Upper lobe of left lung (tissue), 6 donors: Measurements from ENCODE around the gene PRICKLE1. TPM values are rescaled to one million over a fixed set of nuclear protein-coding genes. Genes with fewer than 3 reads are reported as not detected.

ENCODE experiments used
- ATAC-seq, 2 donors: fragments of 200-7000 bp; cut with Tn5 transposase; one replicate each; pipeline ENCODE4 v1.9.1; 2022; ENCODE audit warnings: mild to moderate bottlenecking in 2 of 2, moderate library complexity in 2 of 2; ENCODE audit not compliant: low FRiP score in 2 of 2
- DNase-seq, 2 donors: peaks; one replicate each; pipeline ENCODE4 v3.0.0-alpha.2; 2019 to 2020
- H3K27ac ChIP-seq, 4 donors: fragments of 200-600 bp; sonication (generic); one replicate each; pipeline ENCODE4 v1.5.1; 2016 to 2019
- H3K27me3 ChIP-seq, 4 donors: fragments of 200-600 bp; sonication (generic); one replicate each; pipeline ENCODE4 v1.5.1; 2017 to 2019
- H3K36me3 ChIP-seq, 4 donors: fragments of 200-600 bp; sonication (generic); one replicate each; pipeline ENCODE4 v1.5.1; 2016 to 2019
- H3K4me1 ChIP-seq, 4 donors: fragments of 200-600 bp; sonication (generic); one replicate each; pipeline ENCODE4 v1.5.1; 2018 to 2019
- H3K4me3 ChIP-seq, 4 donors: fragments of 200-600 bp; sonication (generic); one replicate each; pipeline ENCODE4 v1.5.1; 2017 to 2019; ENCODE audit warnings: mild to moderate bottlenecking in 2 of 4, moderate library complexity in 1 of 4
- H3K9me3 ChIP-seq, 4 donors: fragments of 200-600 bp; sonication (generic); one replicate each; pipeline ENCODE4 v1.5.1; 2018 to 2019
- EP300 ChIP-seq, 4 donors: sonication (generic); formaldehyde crosslinking; IDR thresholded peaks; one replicate each; pipeline ENCODE4 v1.5.1; 2017; ENCODE audit warnings: antibody characterized with exemption in 4 of 4, control low read depth in 2 of 4
- POLR2A ChIP-seq, 4 donors: fragments of 450-650 bp; IDR thresholded peaks; one replicate each; pipeline ENCODE4 v1.5.1; 2016 to 2017; ENCODE audit warnings: antibody characterized with exemption in 4 of 4, mild to moderate bottlenecking in 2 of 4
- POLR2AphosphoS5 ChIP-seq, 2 donors: sonication (generic); formaldehyde crosslinking; IDR thresholded peaks; one replicate each; pipeline ENCODE4 v1.5.1; 2017; ENCODE audit warnings: antibody characterized with exemption in 2 of 2
- WGBS, 2 donors: methylation state at CpG; one replicate each; pipeline ENCODE4 v1.1.5; 2017 to 2018; 5-methylcytosine and 5-hydroxymethylcytosine counted together
- total RNA-seq, 6 donors: library from RNA; depleted of rRNA in 4 of 6; stranded (reverse); fragments of >200 nt in 4 of 6; gene quantifications; one replicate each; pipeline versions ENCODE4 v1.1.0 to v1.2.1, GENCODE V29; 2016 to 2021
- TF ChIP-seq, protein P1 (sequence below), 6 experiments: fragments of 450-650 bp in 4 of 6; fragments of 200-600 bp in 2 of 6; sonication (generic) in 2 of 6; IDR thresholded peaks; one replicate each; pipeline ENCODE4 v1.5.1; 2016 to 2019; ENCODE audit warnings: antibody characterized with exemption in 6 of 6
- donor health status: DM: no; HTN: no; CAD: no; lungs with moderate emphysema.
- donor health status: DM: no; HTN: yes; CAD: no; lungs with severe emphysema.

Gene PRICKLE1
- total RNA-seq, 6 donors from 2014 or later: 7.3 to 18.2 (median 10.2) TPM

DNA sequence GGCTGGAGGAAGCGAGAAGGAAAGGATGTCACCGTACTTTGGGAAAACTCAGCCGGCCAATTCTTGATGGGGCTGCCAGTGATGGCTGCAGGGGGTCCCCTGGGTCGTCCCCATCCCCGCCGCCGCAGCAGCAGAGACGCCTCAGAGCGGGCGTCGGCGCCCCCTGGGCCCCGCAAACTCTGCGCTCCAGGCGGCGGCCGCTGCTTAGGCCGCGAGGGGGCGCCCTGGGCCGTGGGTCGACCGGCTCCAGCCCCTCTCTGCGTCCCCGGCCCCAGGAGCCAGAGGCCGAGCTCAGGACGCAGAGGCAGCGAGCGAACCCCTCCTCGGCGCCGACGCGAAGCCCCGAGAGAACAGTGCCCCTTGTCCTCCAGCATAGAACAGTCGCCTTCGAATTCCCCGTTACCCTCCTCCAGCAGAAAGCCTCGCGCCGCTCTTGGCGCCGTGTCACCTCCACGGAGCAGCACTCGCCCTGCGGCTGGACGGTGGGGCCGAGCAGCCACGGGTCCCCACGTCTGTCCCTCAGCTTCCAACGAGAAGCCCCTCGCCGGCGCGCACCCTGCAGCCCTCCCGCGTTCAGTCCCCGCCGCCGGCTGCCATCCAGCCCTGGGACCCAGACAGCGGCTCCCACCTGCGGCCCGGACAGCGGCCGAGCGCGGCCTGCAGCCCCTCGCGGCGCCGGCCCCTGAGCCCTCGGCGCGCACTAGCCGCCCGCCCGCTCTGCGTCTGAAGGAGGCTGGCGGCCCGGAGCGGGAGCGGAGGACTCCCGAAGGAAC is 106.6 kb downstream of the PRICKLE1 start:
- ATAC-seq (peak; percentile 92 to 95), DNase-seq (peak; percentile 77 to 96)
- 0% methylated on average over 7 to 27 of the region's 83 CpGs for WGBS, 2 donors
- Histone ChIP-seq H3K9me3 (no peaks in the 10 kb centered on the region), H3K27me3 (peaks cover 0 to 13% (median 3%) of the 10 kb centered on the region in 4 donors), H3K36me3 (no peaks in the 10 kb centered on the region), H3K4me1 (peaks cover 10 to 45% (median 33%) of the 10 kb centered on the region in 4 donors), H3K27ac (peak overlapping the region; percentile 88 to 95 (median 92)), H3K4me3 (peak overlapping the region; percentile 85 to 88 (median 86))
- TF ChIP-seq POLR2AphosphoS5 (IDR thresholded peaks at IDR 0.05) (no peak), EP300 (IDR thresholded peaks at IDR 0.05) (no peak), POLR2A (IDR thresholded peaks at IDR 0.05) (peak in 1 of 4 donors; percentile 29)
- TF ChIP-seq, protein P1, sequence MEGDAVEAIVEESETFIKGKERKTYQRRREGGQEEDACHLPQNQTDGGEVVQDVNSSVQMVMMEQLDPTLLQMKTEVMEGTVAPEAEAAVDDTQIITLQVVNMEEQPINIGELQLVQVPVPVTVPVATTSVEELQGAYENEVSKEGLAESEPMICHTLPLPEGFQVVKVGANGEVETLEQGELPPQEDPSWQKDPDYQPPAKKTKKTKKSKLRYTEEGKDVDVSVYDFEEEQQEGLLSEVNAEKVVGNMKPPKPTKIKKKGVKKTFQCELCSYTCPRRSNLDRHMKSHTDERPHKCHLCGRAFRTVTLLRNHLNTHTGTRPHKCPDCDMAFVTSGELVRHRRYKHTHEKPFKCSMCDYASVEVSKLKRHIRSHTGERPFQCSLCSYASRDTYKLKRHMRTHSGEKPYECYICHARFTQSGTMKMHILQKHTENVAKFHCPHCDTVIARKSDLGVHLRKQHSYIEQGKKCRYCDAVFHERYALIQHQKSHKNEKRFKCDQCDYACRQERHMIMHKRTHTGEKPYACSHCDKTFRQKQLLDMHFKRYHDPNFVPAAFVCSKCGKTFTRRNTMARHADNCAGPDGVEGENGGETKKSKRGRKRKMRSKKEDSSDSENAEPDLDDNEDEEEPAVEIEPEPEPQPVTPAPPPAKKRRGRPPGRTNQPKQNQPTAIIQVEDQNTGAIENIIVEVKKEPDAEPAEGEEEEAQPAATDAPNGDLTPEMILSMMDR (IDR thresholded peaks at IDR 0.05): peak; percentile 86 to 97 (median 94)

DNA sequence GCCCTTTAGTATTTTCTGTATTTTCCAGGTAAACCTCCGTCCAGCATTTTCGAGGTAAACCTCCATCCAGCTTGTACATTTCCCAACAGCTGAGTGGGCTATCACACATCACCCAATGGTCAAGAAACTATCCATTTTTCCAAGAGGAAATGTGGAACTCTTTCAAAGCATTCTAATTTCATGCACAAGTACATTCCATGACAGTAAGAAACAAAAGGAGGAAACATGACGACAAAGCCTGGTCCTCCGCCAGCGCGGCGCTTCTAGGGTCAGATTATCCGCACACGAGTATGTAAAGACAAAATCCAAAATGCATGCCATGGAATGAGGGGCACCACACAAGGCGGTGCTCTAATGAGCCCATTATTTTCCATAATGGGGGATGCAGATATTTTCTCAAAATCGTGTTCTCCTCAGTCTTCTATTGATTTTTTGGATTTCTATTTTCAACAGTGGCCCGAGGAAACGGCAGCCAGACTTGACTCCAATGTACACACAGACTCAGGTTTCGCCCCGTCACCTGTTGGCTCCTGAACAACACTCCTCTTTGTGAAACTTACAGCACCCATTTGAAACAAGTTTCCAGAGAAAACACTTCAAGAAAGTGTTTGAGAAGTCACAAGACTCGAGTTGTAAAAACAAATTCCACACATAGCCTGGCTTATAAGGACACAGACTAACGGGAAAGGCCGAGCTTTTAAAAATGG is 107.4 kb downstream of the PRICKLE1 start:
- peak; percentile 35 to 71 for ATAC-seq
- Histone ChIP-seq H3K36me3 (no peaks in the 10 kb centered on the region), H3K4me1 (peaks cover 10 to 45% (median 33%) of the 10 kb centered on the region in 4 donors), H3K4me3 (peak overlapping the region; percentile 85 to 88 (median 86)), H3K9me3 (no peaks in the 10 kb centered on the region), H3K27me3 (peaks cover 0 to 13% (median 3%) of the 10 kb centered on the region in 4 donors), H3K27ac (peak overlapping the region; percentile 88 to 95 (median 92))
- DNase-seq: peak; percentile 63 to 87
- WGBS, 2 donors: 15 to 24% methylated on average over 18 of the region's 18 CpGs
- TF ChIP-seq EP300 (IDR thresholded peaks at IDR 0.05) (peak in 2 of 4 donors; percentile 10 to 87), POLR2AphosphoS5 (IDR thresholded peaks at IDR 0.05) (peak in 1 of 2 donors; percentile 12)
- TF ChIP-seq, protein P1 (IDR thresholded peaks at IDR 0.05): no peak

DNA sequence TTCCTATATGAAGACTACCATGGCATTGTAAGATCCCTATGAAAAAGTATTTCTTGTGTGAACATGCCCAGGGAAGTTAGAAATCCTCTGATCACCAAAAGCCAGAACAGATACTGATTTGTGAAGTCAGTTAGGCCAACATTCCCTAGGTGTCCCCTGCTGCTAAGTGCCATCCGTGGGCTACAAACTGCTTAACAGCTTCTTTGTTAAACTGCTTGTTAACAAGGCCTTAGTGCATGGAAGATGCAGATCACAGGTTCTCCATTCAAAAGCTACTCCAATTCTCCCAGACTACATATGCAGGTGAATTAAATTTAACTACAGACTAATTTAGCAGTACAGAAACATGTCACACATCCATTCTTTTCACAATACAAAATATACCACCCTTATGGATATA is 108.2 kb downstream of the PRICKLE1 start:
- ATAC-seq (no peak), DNase-seq (no peak)
- Histone ChIP-seq H3K9me3 (no peaks in the 10 kb centered on the region), H3K27ac (peak overlapping the region; percentile 88 to 95 (median 92)), H3K36me3 (no peaks in the 10 kb centered on the region), H3K27me3 (peaks cover 0 to 13% (median 3%) of the 10 kb centered on the region in 4 donors), H3K4me3 (no peak overlapping the region), H3K4me1 (peaks cover 10 to 45% (median 33%) of the 10 kb centered on the region in 4 donors)
- TF ChIP-seq, protein P1 (IDR thresholded peaks at IDR 0.05): no peak
- TF ChIP-seq POLR2A (IDR thresholded peaks at IDR 0.05) (no peak), EP300 (IDR thresholded peaks at IDR 0.05) (no peak), POLR2AphosphoS5 (IDR thresholded peaks at IDR 0.05) (no peak)
- WGBS, 2 donors: 59 to 71% methylated on average over 1 of the region's 1 CpG

DNA sequence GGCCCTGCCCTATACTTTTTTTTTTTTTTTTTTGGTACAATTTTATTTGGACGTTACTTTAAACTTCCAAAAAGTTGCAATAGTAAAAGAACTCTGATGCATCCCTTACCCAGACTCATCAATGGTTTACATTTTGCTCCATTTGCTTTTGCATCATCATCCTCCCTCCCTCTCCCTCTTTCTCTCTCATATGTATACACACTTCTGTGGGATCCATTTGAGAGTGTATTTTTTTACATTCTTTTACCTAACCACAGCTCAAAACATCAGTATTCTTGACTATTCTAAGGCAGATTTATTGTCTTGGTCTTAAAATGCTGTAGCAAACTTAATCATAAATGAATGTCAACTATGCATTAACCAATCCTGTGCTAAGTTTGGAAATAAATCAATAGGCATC is 111.6 kb downstream of the PRICKLE1 start:
- DNase-seq (no peak), ATAC-seq (no peak)
- no peaks in the 10 kb centered on the region for H3K36me3 ChIP-seq
- no peak overlapping the region for H3K27ac ChIP-seq
- TF ChIP-seq POLR2A (IDR thresholded peaks at IDR 0.05) (no peak), POLR2AphosphoS5 (IDR thresholded peaks at IDR 0.05) (no peak), EP300 (IDR thresholded peaks at IDR 0.05) (no peak)
- TF ChIP-seq, protein P1 (IDR thresholded peaks at IDR 0.05): no peak
- peaks cover 0 to 5% (median 0%) of the 10 kb centered on the region in 4 donors for H3K27me3 ChIP-seq
- 65 to 84% methylated on average over 1 of the region's 1 CpG for WGBS, 2 donors
- peaks cover 15 to 36% (median 25%) of the 10 kb centered on the region in 4 donors for H3K4me1 ChIP-seq
- no peak overlapping the region for H3K4me3 ChIP-seq
- H3K9me3 ChIP-seq: no peaks in the 10 kb centered on the region
